SK-N-MC (cell line): ENCODE results near the gene ST6GALNAC3.

Experiments used
- DNase-seq: peaks from one replicate; pipeline ENCODE4 v3.0.0-alpha.2; 2011; ENCODE audit warnings: low read depth, low spot score
- H3K27ac ChIP-seq: fragments of 200-600 bp; sonication (generic); 2 replicates; pipeline ENCODE4 v1.5.1; 2016; ENCODE audit warnings: mixed run types
- H3K36me3 ChIP-seq: fragments of 200-600 bp; sonication (generic); 2 replicates; pipeline ENCODE4 v1.6.1; 2017; ENCODE audit warnings: antibody characterized with exemption, low read length, mixed read lengths; ENCODE audit not compliant: insufficient read depth
- H3K4me3 ChIP-seq: fragments of 200-600 bp; sonication (generic); 2 replicates; pipeline ENCODE4 v1.5.1; 2016
- H3K9ac ChIP-seq: fragments of 200-600 bp; sonication (generic); 2 replicates; pipeline ENCODE4 v1.8.0; 2017; ENCODE audit warnings: mixed run types, mixed read lengths; ENCODE audit not compliant: insufficient read length
- H3K9me3 ChIP-seq: fragments of 200-600 bp; sonication (generic); 2 replicates; pipeline ENCODE4 v1.6.1; 2017; ENCODE audit warnings: low read depth, mild to moderate bottlenecking, antibody characterized with exemption, low read length, moderate library complexity, mixed read lengths
- EZH2 ChIP-seq: fragments of 200-600 bp; sonication (generic); IDR thresholded peaks from one replicate; pipeline ENCODE4 v1.6.1; 2017; ENCODE audit warnings: antibody characterized with exemption
- FOXP2 ChIP-seq: optimal IDR thresholded peaks from 2 replicates; pipeline ENCODE3; 2011; ENCODE audit warnings: mild to moderate bottlenecking, moderate library complexity; ENCODE audit not compliant: insufficient read depth; ENCODE audit errors: extremely low read length, control extremely low read depth
- POLR2AphosphoS5 ChIP-seq: IDR thresholded peaks from 2 replicates; pipeline ENCODE4 v1.6.1; 2012; ENCODE audit warnings: mild to moderate bottlenecking, low read depth, low read length, borderline replicate concordance

The ST6GALNAC3 gene

DNA sequence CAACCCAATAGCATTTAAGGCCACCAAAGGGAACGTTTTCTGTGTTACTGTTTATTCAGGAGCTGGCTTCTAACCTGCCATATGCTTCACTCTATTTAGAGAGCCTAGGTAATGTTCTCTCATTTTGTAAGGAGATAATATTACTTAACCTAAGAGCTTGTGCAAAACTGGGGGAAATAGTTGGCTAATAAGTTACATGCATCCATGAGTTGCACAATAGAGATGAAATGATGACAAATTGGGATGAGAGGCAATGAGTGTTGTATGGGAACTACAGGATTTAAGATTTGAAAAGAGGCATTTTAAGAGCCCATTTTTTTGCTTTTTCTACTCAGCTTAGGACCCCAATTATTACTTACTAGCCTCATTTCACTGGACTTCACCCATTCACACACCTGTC is 151.0 kb downstream of the ST6GALNAC3 start:
- H3K27ac ChIP-seq: no peak overlapping the region
- H3K4me3 ChIP-seq: no peak overlapping the region

DNA sequence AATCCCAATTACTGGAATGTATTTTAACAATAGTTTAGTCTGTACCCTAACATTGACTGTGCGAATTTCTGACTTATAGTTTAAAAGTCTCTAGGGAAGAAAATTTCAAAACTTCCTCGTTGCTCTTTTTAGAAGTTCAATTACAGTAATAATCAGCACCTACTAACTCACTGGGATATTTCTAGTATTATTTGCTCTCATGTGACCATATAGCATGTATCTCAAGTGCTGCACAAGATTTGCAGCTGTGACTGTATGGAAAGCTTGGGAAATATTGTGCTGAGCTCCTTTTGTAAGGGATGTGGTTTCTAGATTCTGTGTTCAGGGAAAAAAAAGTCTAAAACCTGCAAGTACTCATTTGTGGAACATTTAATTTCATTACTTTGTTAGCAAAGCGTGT is 153.1 kb downstream of the ST6GALNAC3 start:
- Histone ChIP-seq H3K4me3 (no peak overlapping the region), H3K36me3 (no peaks in the 10 kb centered on the region), H3K9me3 (no peaks in the 10 kb centered on the region), H3K9ac (no peak overlapping the region), H3K27ac (no peak overlapping the region)
- TF ChIP-seq EZH2: no peak
- TF ChIP-seq POLR2AphosphoS5: no peak
- no peak for TF ChIP-seq FOXP2
- no peak for DNase-seq

More for the DNA sequence above, 151.0 kb downstream of the ST6GALNAC3 start:
- TF ChIP-seq POLR2AphosphoS5: no peak
- no peak for TF ChIP-seq EZH2
- TF ChIP-seq FOXP2: no peak
- no peaks in the 10 kb centered on the region for H3K9me3 ChIP-seq
- H3K9ac ChIP-seq: no peak overlapping the region
- DNase-seq: no peak
- no peaks in the 10 kb centered on the region for H3K36me3 ChIP-seq

DNA sequence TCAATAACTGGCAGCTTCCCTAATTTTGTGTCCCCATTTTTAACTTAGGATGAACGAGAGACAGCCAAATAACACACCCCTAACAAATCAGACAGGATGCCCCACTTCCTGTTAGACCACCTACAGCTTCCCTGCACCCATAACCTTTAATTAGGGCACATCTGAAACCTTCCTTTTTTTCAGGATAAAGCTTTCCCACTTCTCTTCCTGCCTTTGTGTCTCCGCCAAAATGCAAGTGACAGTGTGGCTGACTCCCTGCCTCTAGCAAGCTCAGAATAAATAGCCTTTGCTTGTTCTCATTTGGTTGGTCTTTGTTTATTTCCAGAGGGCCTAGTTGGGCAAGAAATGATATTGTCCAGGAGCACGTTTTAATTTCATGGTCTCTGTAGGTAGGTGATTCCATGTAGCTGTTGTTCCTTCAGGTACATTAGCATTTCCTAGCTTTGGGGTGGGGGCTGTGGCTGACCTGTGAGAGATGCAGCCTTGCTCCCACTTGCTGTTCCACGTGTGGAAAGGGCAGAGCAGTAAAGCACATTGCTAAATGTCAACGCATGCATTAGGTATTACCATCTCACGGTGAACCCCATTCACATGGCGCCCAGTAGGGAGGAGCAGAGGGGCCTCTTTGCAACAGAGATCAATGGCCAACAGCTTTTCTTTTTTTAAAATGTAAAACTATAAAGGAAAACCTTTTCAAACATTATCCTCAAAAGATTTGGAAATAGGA is 154.9 kb downstream of the ST6GALNAC3 start:
- TF ChIP-seq EZH2: no peak
- TF ChIP-seq POLR2AphosphoS5: no peak
- no peak for TF ChIP-seq FOXP2
- Histone ChIP-seq H3K27ac (no peak overlapping the region), H3K9ac (no peak overlapping the region), H3K9me3 (no peaks in the 10 kb centered on the region), H3K36me3 (no peaks in the 10 kb centered on the region), H3K4me3 (no peak overlapping the region)
- DNase-seq: no peak

DNA sequence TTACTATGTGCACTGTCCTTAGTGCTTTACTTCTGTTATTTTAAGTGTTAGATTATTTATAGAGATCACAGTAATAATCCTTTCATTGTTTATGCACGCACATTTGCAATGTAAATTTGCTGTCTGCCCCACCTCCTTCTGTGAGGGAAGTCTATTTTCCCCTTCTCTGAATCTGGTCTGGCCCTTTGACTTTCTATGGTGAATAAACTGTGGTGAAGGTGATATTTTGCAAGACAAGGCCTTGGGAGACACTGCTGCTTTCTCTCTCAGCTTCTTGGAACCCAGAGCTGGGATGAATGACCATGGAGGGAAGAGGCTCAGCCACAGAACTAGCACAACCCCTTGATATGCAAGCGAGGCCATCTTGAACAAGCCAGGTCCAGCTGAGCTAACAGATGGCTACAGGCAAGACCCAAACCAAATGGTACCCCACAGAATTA is 156.3 kb downstream of the ST6GALNAC3 start:
- H3K27ac ChIP-seq: no peak overlapping the region

DNA sequence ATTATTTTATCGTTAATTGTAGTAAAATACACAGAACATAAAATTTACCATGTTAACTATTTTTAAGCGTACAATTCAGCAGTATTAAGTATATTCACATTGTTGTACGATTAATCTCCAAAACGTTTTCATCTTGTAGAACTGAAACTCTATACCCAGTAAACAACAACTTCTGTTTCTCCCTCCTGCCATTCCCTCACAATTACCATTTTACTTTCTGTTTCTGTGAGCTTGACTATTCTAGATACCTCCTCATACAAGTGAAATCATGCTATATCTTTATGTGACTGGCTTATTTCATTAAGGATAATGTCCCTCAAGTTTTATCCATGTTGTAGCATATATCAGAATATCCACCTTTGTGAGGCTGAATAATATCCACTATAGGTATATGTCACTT is 156.8 kb downstream of the ST6GALNAC3 start:
- H3K4me3 ChIP-seq: no peak overlapping the region
- no peak overlapping the region for H3K27ac ChIP-seq
- no peak overlapping the region for H3K9ac ChIP-seq
- no peaks in the 10 kb centered on the region for H3K9me3 ChIP-seq
- TF ChIP-seq EZH2 (no peak), POLR2AphosphoS5 (no peak), FOXP2 (no peak)
- no peak for DNase-seq
- H3K36me3 ChIP-seq: no peaks in the 10 kb centered on the region

More for the DNA sequence above, 156.3 kb downstream of the ST6GALNAC3 start:
- no peaks in the 10 kb centered on the region for H3K9me3 ChIP-seq
- H3K9ac ChIP-seq: no peak overlapping the region
- H3K4me3 ChIP-seq: no peak overlapping the region
- TF ChIP-seq EZH2 (no peak), POLR2AphosphoS5 (no peak), FOXP2 (no peak)
- no peak for DNase-seq
- no peaks in the 10 kb centered on the region for H3K36me3 ChIP-seq

DNA sequence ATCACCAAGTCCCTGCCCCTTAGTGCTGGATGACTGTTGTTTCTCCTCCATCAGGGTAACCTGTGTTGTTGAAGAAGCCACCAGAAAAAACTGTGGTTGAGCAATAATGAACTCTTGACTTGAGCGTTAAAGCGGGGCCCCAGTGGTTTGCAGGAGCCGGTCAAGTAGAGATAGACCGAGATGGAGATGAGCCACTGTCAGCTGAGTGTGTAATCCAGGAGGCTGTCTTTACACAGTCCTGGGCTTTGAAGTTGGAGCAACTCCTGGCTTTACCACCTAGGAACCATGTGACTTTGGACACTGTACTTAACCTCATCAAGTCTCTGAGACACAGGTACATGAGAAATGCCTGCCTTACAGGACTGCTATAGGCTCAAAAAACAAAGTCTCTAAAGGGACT is 158.1 kb downstream of the ST6GALNAC3 start:
- H3K9me3 ChIP-seq: no peaks in the 10 kb centered on the region
- no peak for DNase-seq
- TF ChIP-seq POLR2AphosphoS5: no peak
- TF ChIP-seq FOXP2: no peak
- no peak for TF ChIP-seq EZH2
- no peak overlapping the region for H3K9ac ChIP-seq
- no peak overlapping the region for H3K4me3 ChIP-seq
- H3K36me3 ChIP-seq: no peaks in the 10 kb centered on the region
- H3K27ac ChIP-seq: no peak overlapping the region

DNA sequence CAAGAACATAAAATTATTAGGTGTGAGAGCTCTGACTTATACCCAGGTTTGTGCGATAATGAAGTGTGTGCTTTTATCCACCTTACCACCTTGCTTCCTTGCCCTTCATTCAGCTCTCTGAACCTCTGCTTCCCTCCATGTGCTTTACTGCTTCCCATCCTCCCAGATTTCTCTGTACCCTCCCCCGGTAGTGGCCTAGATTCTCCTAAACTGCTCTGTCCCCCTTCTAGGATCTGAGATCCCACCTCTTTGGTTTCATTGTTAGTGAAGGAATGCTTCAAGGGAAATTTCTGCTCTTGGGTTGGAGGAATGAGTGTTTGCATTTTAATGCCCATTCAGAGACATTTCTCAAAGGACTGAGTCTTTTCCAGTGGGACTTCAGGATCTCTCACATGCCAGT is 159.5 kb downstream of the ST6GALNAC3 start:
- TF ChIP-seq EZH2: no peak
- TF ChIP-seq POLR2AphosphoS5: no peak
- TF ChIP-seq FOXP2: no peak
- Histone ChIP-seq H3K36me3 (no peaks in the 10 kb centered on the region), H3K9ac (no peak overlapping the region), H3K27ac (no peak overlapping the region), H3K9me3 (no peaks in the 10 kb centered on the region), H3K4me3 (no peak overlapping the region)
- no peak for DNase-seq

DNA sequence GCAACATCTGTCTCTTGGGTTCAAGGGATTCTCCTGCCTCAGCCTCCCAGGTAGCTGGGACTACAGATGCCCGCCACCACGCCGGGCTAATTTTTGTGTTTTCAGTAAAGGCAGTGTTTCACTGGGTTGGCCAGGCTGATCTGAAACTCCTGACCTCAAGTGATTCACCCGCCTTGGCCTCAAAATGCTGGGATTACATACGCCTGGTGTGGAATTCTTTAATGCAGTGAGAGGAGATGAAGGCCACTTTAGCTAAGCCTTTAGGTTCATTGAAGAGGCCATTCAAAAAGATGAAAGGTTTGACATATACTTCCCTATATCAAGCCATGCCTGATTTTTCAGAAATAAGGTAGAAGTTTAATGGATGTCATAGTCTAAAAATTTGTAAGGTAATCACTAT is 162.7 kb downstream of the ST6GALNAC3 start:
- Histone ChIP-seq H3K36me3 (no peaks in the 10 kb centered on the region), H3K9ac (no peak overlapping the region), H3K9me3 (no peaks in the 10 kb centered on the region), H3K4me3 (no peak overlapping the region), H3K27ac (no peak overlapping the region)
- DNase-seq: no peak
- TF ChIP-seq FOXP2: no peak

DNA sequence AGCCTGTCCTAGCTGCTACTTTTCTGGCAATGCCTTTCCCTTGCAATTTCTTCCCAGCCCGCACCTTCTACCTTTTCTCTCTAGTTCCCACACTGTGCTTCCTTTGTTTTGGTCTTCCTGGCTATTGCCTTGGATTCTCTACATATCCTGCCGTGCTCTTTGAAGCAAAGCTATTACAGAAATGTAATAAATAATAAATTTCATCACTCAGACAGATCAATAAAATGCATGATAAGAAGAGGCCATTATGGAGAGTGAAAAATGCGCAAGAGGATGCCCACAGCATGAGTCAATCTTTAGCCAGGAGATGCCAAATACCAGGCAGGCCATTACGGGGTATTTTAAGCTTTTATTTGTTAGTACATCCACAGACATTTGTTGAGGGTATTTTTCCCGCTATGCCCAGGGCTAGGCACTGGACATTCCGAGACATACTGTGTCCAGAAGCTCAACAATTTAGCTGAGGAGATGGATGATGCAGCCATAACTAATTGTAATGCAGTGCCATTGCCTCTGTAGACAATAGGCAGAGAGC is 163.6 kb downstream of the ST6GALNAC3 start:
- H3K9me3 ChIP-seq: no peaks in the 10 kb centered on the region
- no peak overlapping the region for H3K27ac ChIP-seq
- DNase-seq: no peak
- H3K36me3 ChIP-seq: no peaks in the 10 kb centered on the region
- TF ChIP-seq FOXP2 (no peak), EZH2 (no peak), POLR2AphosphoS5 (no peak)
- no peak overlapping the region for H3K9ac ChIP-seq
- H3K4me3 ChIP-seq: no peak overlapping the region
